Activated CD4-positive, alpha-beta T cell treated with anti-CD3 and anti-CD28 coated beads, Interleukin-2, amount 10 ng/mL, durations not matched to agents 7 days and 5 days (primary cell): ENCODE results near the gene MIPOL1. TPM values are rescaled to one million over a fixed set of nuclear protein-coding genes. Genes with fewer than 3 reads are reported as not detected.

Experiments used
- CTCF ChIA-PET: fragments of 350-600 bp; sonication (Branson Sonifier 250); formaldehyde crosslinking; loops from one replicate; lab custom pipeline; 2021; ENCODE audit warnings: antibody characterized with exemption; lab: Charles Lee
- POLR2A ChIA-PET: fragments of 350-600 bp; sonication (Branson Sonifier 250); formaldehyde crosslinking; loops from one replicate; lab custom pipeline; 2021; ENCODE audit warnings: antibody characterized with exemption; lab: Charles Lee
- DNase-seq: peaks from one replicate; pipeline ENCODE4 v3.0.0-alpha.2; 2020
- H3K27ac Mint-ChIP-seq: one replicate; pipeline ENCODE4 v1.8.0; 2021; ENCODE audit warnings: mild to moderate bottlenecking, moderate library complexity, mixed read lengths
- H3K27me3 Mint-ChIP-seq: one replicate; pipeline ENCODE4 v1.8.0; 2021; ENCODE audit warnings: mixed read lengths
- H3K36me3 Mint-ChIP-seq: one replicate; pipeline ENCODE4 v1.8.0; 2021; ENCODE audit warnings: low read depth, mixed read lengths
- H3K4me1 Mint-ChIP-seq: one replicate; pipeline ENCODE4 v1.8.0; 2021; ENCODE audit warnings: mixed read lengths
- H3K4me3 Mint-ChIP-seq: one replicate; pipeline ENCODE4 v1.8.0; 2021; ENCODE audit warnings: mild to moderate bottlenecking, moderate library complexity, mixed read lengths
- H3K9me3 Mint-ChIP-seq: one replicate; pipeline ENCODE4 v1.8.0; 2021; ENCODE audit warnings: mixed read lengths
- total RNA-seq, 2 experiments: library from RNA; stranded (reverse); gene quantifications; one replicate each; pipeline ENCODE4 v1.2.3, GENCODE V29; 2021

Gene MIPOL1
- total RNA-seq, 2 experiments from 2014 or later = not detected

DNA sequence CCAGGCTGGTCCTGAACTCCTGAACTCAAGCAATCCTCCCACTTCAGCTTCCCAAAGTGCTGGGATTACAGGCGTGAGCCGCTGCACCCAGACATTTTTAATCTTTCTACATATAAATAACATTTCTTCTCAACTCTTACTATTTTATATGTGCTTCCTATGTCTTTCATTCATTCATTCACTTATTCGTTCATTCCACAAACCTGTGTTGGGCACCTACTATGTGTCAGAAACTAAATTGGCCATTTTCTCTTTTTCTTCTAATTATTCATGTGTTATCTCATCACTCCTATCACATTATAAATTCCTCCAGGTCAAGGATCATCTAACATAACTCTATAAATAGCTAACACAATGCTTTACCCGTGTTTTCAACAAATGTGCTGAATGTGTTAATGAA is 373.7 kb downstream of the MIPOL1 start:
- no peak for DNase-seq
- Mint-ChIP-seq H3K27me3 (no peaks in the 10 kb centered on the region), H3K36me3 (no peaks in the 10 kb centered on the region), H3K27ac (no peak overlapping the region), H3K4me3 (no peak overlapping the region), H3K4me1 (no peaks in the 10 kb centered on the region), H3K9me3 (no peaks in the 10 kb centered on the region)
- POLR2A ChIA-PET = no interaction called here
- CTCF ChIA-PET = no interaction called here

GRCh38 chr14:37573356-37573755 is 375.6 kb downstream of the MIPOL1 start:
- H3K27me3 Mint-ChIP-seq = no peaks in the 10 kb centered on the region
- CTCF ChIA-PET = no interaction called here
- H3K27ac Mint-ChIP-seq = no peak overlapping the region
- H3K4me3 Mint-ChIP-seq = no peak overlapping the region
- no peaks in the 10 kb centered on the region for H3K4me1 Mint-ChIP-seq
- no peaks in the 10 kb centered on the region for H3K9me3 Mint-ChIP-seq
- no peak for DNase-seq
- POLR2A ChIA-PET = no interaction called here
- H3K36me3 Mint-ChIP-seq = no peaks in the 10 kb centered on the region

GRCh38 chr14:37579274-37579673 is 381.5 kb downstream of the MIPOL1 start:
- POLR2A ChIA-PET = no interaction called here

GRCh38 chr14:37580146-37580545 is 382.4 kb downstream of the MIPOL1 start:
- no peak overlapping the region for H3K27ac Mint-ChIP-seq
- no peaks in the 10 kb centered on the region for H3K4me1 Mint-ChIP-seq
- H3K36me3 Mint-ChIP-seq = no peaks in the 10 kb centered on the region
- no peak for DNase-seq
- POLR2A ChIA-PET = no interaction called here
- H3K4me3 Mint-ChIP-seq = no peak overlapping the region
- H3K9me3 Mint-ChIP-seq = no peaks in the 10 kb centered on the region
- H3K27me3 Mint-ChIP-seq = peaks cover 15% of the 10 kb centered on the region
- CTCF ChIA-PET = no interaction called here

More at GRCh38 chr14:37579274-37579673, 381.5 kb downstream of the MIPOL1 start:
- DNase-seq = no peak
- H3K4me3 Mint-ChIP-seq = no peak overlapping the region
- H3K4me1 Mint-ChIP-seq = no peaks in the 10 kb centered on the region
- peaks cover 11% of the 10 kb centered on the region for H3K27me3 Mint-ChIP-seq
- H3K36me3 Mint-ChIP-seq = no peaks in the 10 kb centered on the region
- no peaks in the 10 kb centered on the region for H3K9me3 Mint-ChIP-seq
- CTCF ChIA-PET = no interaction called here
- no peak overlapping the region for H3K27ac Mint-ChIP-seq

- Mint-ChIP-seq H3K36me3 (peaks cover 2% of the 10 kb centered on the region), H3K4me1 (no peaks in the 10 kb centered on the region), H3K9me3 (no peaks in the 10 kb centered on the region), H3K27ac (no peak overlapping the region), H3K4me3 (no peak overlapping the region), H3K27me3 (peaks cover 46% of the 10 kb centered on the region)
- CTCF ChIA-PET = no interaction called here
- no peak for DNase-seq
- POLR2A ChIA-PET = no interaction called here
These were observed 385.8 kb downstream of the MIPOL1 start for GRCh38 chr14:37583358-37584210.

GRCh38 chr14:37584211-37585100 is 386.7 kb downstream of the MIPOL1 start:
- Mint-ChIP-seq H3K27me3 (peaks cover 55% of the 10 kb centered on the region), H3K27ac (no peak overlapping the region), H3K9me3 (peaks cover 2% of the 10 kb centered on the region), H3K36me3 (peaks cover 2% of the 10 kb centered on the region), H3K4me3 (no peak overlapping the region), H3K4me1 (no peaks in the 10 kb centered on the region)
- ChIA-PET POLR2A (no interaction called here), CTCF (no interaction called here)
- no peak for DNase-seq

DNA sequence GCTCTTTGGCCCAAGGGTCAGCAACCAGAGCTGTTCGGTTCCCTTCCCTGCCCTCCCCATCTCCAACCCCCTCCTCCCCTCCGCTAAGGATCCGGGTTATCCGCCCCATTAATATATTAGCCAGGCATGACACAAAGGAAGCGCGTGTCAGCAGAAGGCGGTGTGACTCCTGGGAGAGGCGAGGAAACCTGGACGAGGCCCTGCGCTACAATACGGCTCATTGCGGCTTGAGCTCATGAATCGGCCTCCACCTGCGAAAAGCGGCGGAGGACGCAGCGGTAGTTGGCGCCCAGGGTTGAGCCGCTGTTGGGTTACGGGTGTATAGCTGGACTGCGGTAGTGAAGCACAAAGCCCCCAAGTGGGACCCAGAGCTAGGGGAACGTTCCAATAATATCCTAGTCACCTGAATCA is 387.4 kb downstream of the MIPOL1 start:
- no peak overlapping the region for H3K4me3 Mint-ChIP-seq
- POLR2A ChIA-PET = no interaction called here
- H3K4me1 Mint-ChIP-seq = no peaks in the 10 kb centered on the region
- H3K36me3 Mint-ChIP-seq = peaks cover 2% of the 10 kb centered on the region
- no peak overlapping the region for H3K27ac Mint-ChIP-seq
- peaks cover 56% of the 10 kb centered on the region for H3K27me3 Mint-ChIP-seq
- H3K9me3 Mint-ChIP-seq = peaks cover 2% of the 10 kb centered on the region
- no peak for DNase-seq
- CTCF ChIA-PET = no interaction called here

- peaks cover 4% of the 10 kb centered on the region for H3K36me3 Mint-ChIP-seq
These were observed 388.4 kb downstream of the MIPOL1 start for GRCh38 chr14:37585971-37586796.

DNA sequence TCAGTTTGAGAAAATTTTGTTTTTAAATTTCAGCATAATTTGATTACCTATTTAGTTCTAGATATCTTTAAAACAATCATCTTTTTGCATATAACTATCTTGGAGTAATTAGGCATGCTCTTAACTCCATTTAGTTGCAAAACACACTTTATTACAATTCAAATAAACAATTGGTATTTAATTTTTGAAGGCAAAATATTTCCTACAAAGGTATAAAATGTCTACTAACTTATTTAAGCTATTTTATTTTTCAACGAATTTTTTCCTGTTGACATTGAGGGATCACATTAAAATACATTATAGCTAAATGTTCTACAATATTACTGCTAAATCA is 389.0 kb downstream of the MIPOL1 start:
- ChIA-PET CTCF (no interaction called here), POLR2A (no interaction called here)
- Mint-ChIP-seq H3K36me3 (peaks cover 4% of the 10 kb centered on the region), H3K4me3 (no peak overlapping the region), H3K27ac (no peak overlapping the region), H3K4me1 (no peaks in the 10 kb centered on the region), H3K9me3 (peaks cover 2% of the 10 kb centered on the region), H3K27me3 (peaks cover 67% of the 10 kb centered on the region)
- no peak for DNase-seq

More at GRCh38 chr14:37585971-37586796, 388.4 kb downstream of the MIPOL1 start:
- peaks cover 2% of the 10 kb centered on the region for H3K9me3 Mint-ChIP-seq
- no peak overlapping the region for H3K4me3 Mint-ChIP-seq
- peaks cover 66% of the 10 kb centered on the region for H3K27me3 Mint-ChIP-seq
- ChIA-PET POLR2A (no interaction called here), CTCF (no interaction called here)
- no peak for DNase-seq
- H3K27ac Mint-ChIP-seq = no peak overlapping the region
- no peaks in the 10 kb centered on the region for H3K4me1 Mint-ChIP-seq

GRCh38 chr14:37587131-37587803 is 389.5 kb downstream of the MIPOL1 start:
- Mint-ChIP-seq H3K36me3 (peaks cover 4% of the 10 kb centered on the region), H3K9me3 (peaks cover 2% of the 10 kb centered on the region), H3K4me1 (no peaks in the 10 kb centered on the region), H3K4me3 (no peak overlapping the region), H3K27ac (no peak overlapping the region), H3K27me3 (peaks cover 70% of the 10 kb centered on the region)
- no peak for DNase-seq
- ChIA-PET POLR2A (no interaction called here), CTCF (no interaction called here)

DNA sequence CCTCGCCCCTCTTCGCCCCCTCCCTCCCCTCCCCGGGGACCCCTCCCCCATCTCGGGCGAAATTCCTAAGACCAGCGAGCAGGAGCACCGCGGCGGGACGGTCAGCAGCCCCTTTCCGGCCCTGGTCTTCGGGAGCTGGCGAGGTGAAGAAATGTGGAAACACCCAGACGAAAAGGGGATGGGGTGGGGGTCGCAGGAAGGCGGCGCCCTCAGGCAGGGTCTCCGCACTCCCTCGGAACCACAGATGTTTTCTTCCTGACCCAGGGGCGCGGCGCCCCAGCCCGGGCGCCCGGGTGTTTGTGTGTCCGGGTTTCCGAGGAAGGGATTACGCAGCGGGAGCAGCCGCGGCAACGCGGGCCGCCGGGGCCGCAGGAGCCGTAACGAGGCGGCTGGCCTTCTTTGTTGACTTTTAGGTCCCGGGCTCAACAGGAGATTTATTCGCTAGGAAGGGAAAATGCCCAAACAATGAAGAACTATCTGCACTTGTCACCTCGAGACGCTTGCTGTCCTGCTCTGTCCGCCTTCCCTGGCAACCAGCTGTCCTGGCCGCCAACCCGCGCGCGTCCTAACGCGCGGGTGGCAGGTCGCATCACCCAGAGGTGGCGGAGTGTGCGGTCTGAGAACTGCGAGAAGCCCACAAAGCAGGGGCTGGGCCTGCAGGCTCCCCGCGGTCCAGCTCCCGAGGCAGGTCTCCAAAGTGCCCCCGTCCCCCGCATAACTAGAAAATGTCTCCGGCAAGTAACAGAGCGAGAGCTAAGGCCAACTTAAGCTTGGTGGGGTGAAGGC is 390.3 kb downstream of the MIPOL1 start:
- Mint-ChIP-seq H3K4me1 (no peaks in the 10 kb centered on the region), H3K9me3 (peaks cover 2% of the 10 kb centered on the region), H3K4me3 (no peak overlapping the region), H3K27me3 (peaks cover 72% of the 10 kb centered on the region), H3K27ac (no peak overlapping the region), H3K36me3 (peaks cover 4% of the 10 kb centered on the region)
- CTCF ChIA-PET = no interaction called here
- POLR2A ChIA-PET = no interaction called here
- no peak for DNase-seq

DNA sequence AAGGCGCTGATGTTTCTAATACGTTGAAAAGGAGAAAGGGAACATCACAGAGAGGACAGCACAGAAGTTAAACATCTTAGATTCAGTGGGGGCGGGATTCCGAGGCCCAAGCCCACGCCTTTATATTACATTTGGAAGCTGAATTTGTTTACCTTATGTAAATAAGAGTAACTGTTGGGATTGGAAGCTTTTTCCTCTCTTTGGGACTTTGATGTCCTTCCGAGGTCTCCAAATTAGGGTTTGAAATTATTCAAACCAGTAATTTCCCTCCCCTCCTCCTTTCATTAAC is 390.9 kb downstream of the MIPOL1 start:
- Mint-ChIP-seq H3K27me3 (peaks cover 72% of the 10 kb centered on the region), H3K36me3 (peaks cover 4% of the 10 kb centered on the region), H3K27ac (no peak overlapping the region), H3K9me3 (peaks cover 2% of the 10 kb centered on the region), H3K4me3 (no peak overlapping the region), H3K4me1 (no peaks in the 10 kb centered on the region)
- CTCF ChIA-PET = no interaction called here
- no peak for DNase-seq
- POLR2A ChIA-PET = no interaction called here
